ENCODE measurements around the gene ACY1.
"Not testable (repeated sequence)": the region's sequence is repeated elsewhere in the genome, so short reads cannot be mapped to it uniquely, and the experiment has no call there.

The ACY1 gene

GRCh38 chr3:51983578-51984268, 388 bp downstream of the ACY1 start:
- no peak for DNase-seq (ENCODE audit: low read depth)

DNA sequence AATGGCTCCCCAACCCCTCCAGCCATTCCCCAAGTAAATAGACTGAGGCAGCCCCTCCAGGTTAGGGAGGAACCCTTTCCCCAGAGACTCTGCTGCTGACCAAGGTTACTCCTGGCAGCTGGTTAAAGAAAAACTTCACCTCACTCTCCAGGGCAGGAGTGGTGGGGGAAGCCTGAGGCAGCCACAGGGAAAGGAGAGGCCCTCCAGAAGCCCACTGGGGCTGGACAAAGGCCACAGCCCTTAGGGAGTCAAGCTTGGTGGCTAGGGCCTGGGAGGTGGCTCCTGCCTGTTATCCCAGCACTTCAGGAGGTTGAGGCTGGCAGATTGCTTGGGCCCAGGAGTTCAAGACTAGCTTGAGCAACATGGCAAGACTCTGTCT, 923 bp downstream of the ACY1 start:
- DNase-seq (ENCODE audit: low read depth): no peak

- no peak for DNase-seq (ENCODE audit: low read depth)
These were observed 1.7 kb downstream of the ACY1 start for GRCh38 chr3:51985063-51985462.

DNA sequence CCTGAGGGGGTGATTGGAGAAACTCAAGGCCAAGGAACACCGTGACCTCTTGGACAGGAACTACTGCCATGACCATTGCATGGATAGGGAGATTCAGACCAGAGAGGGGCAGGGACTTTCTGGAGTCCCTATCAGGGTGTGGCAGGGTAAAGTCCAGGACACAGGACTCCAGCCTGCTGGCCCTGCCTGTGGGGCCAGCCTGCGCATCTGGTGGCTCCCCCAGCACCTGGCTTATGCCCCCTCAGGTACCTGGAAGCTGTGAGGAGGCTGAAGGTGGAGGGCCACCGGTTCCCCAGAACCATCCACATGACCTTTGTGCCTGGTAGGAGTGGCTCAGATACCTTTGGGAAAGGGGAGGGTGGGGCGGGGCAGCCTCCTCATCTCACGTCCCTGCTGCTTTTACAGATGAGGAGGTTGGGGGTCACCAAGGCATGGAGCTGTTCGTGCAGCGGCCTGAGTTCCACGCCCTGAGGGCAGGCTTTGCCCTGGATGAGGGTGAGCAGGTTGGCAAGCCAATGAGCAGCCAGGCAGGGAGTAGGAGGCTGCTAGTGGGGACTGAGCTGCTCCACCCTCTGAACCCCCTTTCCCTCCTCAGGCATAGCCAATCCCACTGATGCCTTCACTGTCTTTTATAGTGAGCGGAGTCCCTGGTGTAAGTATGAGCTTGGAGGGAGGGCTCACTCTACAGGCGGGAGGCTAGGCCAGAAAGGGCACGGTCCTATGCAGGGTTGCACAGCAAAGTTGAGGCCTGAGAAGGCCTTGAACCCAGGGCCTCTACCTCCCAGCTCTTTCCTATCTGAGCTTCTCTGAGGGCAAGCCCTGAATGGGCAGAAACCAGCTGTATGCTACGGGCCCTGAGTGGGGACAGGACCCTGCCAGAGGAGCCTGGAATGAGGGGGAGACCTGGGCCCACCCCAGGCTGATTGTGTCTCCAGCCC, 2.9 kb downstream of the ACY1 start:
- no peak for DNase-seq (ENCODE audit: low read depth)

GRCh38 chr3:51987568-51987967, 4.2 kb downstream of the ACY1 start:
- no peak for DNase-seq (ENCODE audit: low read depth)

- DNase-seq (ENCODE audit: low read depth): no peak
These were observed 5.2 kb downstream of the ACY1 start for GRCh38 chr3:51988286-51989146.

DNA sequence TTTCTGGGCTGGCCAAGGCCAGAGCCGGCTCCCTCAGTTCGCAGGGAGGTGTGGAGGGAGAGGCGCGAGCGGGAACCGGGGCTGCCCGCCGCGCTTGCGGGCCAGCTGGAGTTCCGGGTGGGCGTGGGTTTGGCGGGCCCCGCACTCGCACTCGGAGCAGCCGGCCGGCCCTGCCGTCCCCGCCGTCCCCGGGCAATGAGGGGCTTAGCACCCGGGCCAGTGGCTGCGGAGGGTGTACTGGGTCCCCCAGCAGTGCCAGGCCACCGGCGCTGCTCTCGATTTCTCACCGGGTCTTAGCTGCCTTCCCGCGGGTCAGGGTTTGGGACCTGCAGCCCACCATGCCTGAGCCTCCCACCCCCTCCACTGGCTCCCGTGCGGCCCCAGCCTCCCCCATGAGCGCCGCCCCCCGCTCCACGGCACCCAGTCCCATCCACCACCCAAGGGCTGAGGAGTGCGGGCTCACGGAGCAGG, 7.2 kb downstream of the ACY1 start:
- DNase-seq (ENCODE audit: low read depth): not testable (repeated sequence)

DNA sequence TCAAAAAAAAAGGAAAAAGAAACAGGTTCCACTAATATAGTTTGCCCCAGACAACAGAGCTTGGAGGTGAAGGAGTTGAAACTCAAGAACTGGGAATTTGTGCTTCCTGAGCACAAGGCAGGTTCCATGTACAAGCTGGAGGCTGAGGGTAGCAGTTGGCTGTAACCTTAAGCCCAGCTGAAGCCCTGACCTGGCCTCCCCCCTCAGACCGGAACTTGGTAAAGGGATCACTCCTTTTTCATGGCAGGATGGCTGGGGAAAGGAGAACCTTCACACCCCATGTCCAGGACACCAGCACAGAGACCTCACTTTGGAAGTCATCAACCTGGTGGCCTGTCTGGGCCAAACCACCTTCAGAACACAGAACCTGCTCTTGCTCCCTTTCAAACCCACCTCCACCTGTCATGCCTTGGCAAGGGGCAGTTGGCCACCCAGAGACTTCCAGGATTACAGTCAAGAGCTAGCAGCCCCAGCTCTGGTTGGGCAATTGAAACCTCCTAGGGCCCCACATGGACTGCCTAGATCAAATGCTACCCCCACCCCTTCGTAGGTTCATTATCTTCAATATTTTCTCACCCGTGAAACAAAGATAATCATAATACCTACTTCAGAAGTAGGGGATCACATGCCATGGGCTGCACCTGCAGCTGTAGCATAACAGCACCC, 8.8 kb downstream of the ACY1 start:
- DNase-seq (ENCODE audit: low read depth): no peak

DNA sequence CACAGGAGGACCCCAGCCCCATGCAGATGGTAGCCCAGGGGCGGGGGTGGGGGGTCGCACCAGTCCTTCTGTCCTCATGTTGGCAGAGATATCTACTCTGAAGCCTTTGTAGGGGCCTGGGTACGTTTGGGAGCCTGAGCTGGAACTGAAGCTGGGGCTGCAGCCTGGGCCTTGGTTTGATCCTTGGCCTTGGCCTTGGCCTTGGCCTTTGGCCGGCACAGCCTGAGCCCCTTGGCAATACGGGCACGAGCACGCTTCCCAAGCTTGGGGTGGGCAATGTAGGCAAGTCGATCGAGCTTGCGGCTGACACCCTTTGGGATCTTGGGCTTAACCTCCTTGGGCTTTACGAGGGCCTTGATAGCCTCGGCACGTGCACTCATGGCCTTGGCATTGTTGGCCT, 10.3 kb downstream of the ACY1 start:
- not testable (repeated sequence) for DNase-seq (ENCODE audit: low read depth)

DNA sequence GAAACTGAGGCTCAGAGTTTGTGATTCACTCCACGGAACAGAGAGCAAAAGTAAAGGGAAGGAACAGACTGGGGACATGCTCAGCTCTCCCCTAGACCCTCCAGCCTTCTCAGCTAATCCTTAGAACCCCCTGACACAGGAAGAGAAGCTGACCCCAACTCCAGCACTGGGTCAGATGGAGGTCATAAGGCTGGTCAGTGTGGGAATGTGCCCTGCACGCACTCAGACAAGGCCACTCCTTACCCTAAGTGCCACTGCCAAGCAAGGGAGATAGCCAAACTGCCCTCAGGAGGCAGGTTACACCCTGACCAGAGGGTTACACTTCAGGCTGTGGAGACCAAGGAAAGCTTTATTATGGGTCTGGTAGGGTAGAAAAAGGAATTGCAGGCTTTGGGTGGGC, 11.2 kb downstream of the ACY1 start:
- no peak for DNase-seq (ENCODE audit: low read depth)

GRCh38 chr3:51995346-51996163, 12.2 kb downstream of the ACY1 start, which contains the start of gene RPL29:
Gene RPL29 (minus strand): TSS chr3:51995895. CDS start chr3:51995461, 434 bp downstream.
- DNase-seq (ENCODE audit: low read depth): peak; percentile 94

DNA sequence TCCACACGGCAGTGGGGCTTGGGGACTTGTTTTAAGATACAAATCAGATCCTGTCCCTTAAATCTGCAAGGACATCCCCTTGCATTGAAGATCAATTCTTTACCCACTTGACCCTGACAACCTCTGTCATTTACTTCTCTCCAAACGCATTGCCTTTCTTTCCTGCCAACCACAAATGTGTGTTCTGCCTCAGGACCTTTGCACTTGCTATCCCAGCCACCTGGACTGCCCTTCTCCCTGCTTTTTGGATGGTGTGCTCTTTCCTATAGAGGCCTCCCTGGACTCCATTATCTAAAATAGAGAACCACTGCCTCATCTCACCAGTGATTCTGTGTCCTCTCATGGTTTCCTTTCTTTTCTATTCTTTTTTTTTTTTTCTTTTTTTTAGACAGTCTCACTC, 13.8 kb downstream of the ACY1 start:
- DNase-seq (ENCODE audit: low read depth): no peak

DNA sequence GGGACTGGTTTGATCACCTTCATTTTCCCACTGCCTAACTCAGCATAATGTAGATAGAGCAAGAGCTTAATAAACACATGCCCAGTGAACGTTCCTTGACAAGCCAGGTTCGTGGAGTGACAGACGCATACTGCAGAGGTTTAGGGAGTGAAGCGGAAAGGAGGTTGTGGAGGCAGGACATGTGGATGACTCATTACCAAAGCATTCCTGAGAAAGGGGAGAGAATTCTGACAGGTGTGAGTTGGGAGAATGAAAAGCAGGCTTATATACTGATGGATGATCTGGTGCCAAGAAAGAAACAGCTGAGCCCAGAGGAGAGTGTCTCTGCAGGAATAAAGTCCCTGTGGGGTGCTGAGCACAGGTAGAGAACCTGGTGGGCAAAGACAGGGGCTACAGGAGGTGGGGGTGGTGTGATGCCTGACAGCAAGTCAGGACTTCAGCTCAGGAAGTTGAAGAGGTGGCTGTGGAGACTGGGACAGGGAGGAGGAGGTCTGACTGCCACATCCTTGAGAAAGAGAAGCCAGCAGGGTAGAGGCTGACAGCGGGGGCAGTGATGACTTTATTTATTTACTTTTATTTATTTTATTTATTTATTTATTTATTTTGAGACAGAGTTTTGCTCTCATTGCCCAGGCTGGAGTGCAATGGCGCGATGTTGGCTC, 14.7 kb downstream of the ACY1 start:
- DNase-seq (ENCODE audit: low read depth): no peak

DNA sequence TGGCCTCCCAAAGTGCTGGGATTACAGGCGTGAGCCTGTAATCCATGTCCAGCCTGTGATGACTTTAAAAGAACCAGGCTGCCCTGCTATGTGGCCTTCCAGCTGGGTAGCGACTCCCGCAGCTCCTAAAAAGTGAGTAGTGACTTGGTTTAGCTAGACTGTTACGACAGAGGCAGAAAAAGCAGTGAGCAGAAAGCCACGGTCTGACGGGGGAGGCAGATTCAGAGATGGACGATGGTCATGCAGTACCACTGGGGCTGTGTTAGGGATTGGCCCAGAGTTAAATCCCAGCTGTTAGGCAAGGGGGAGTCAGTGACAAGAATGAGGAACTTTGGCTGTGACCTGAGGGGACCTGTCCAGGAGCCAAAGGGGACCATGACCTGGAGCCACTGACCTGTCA, 15.4 kb downstream of the ACY1 start:
- DNase-seq (ENCODE audit: low read depth): no peak

- DNase-seq (ENCODE audit: low read depth): no peak
These were observed 16.5 kb downstream of the ACY1 start for GRCh38 chr3:51999846-52000245.

GRCh38 chr3:52001443-52001974, 18.2 kb downstream of the ACY1 start:
- peak; percentile 21 for DNase-seq (ENCODE audit: low read depth)

- no peak for DNase-seq (ENCODE audit: low read depth)
These were observed 19.4 kb downstream of the ACY1 start for GRCh38 chr3:52002748-52003147.

DNA sequence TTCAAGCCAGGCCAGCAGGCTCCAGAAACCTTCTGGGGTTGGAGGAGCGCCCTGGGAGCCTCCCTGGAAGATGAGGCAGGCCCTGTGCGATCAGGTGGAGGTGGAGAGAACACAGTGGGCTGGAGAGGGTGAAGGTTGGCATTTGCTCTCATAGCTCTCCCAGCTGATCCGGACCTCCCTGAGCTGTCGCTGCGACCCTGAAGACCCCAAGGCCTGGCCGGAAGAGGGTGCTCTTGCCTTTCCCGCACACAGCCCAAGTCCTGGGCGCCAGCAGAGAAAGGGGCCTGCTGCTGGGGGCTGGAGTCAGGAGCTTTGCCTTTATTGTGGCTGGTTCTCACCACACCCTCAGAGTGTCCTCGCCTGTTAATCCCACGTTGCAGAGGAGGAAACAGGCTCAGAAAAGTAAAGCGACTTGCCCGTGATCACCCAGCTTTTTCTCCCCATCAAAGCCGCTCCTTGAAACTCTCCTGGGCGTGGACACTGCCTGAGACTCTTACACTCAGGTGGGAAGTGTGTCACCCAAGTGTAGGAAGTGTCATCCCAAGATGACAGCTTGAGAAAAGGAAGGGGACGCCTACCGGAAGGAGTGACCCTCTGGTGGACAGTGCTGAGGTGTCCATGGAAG, 20.9 kb downstream of the ACY1 start:
- peak; percentile 27 for DNase-seq (ENCODE audit: low read depth)

- no peak for DNase-seq (ENCODE audit: low read depth)
These were observed 21.6 kb downstream of the ACY1 start for GRCh38 chr3:52004906-52005395.
